ENCODE results near the gene ZDHHC23. TPM values are rescaled to one million over a fixed set of nuclear protein-coding genes. Genes with fewer than 3 reads are reported as not detected.

ZDHHC23 gene
- polyA plus RNA-seq, 1 of the 3 experiments (the other 2 are of a cell fraction), result 3.7 TPM

GRCh38 chr3:113948015-113948917 lies 453 bp downstream of the ZDHHC23 start:
- H3K9me2 ChIP-seq, result no peaks in the 10 kb centered on the region
- ChIA-PET CTCF (no interaction called here), POLR2A (no interaction called here)
- no peaks in the 10 kb centered on the region; a peak in 2 of 4 replicates for H3K4me1 ChIP-seq (ENCODE audit: control insufficient read depth in 1 of 2, insufficient read depth in 2 of 2, low read depth in 1 of 2, low read length in 1 of 2)
- H3K4me2 ChIP-seq, result peak overlapping the region; percentile 86
- no peak overlapping the region for H3K9ac ChIP-seq
- no peaks in the 10 kb centered on the region for H4K20me1 ChIP-seq (ENCODE audit: insufficient read depth)
- no peaks in the 10 kb centered on the region for H3K36me3 ChIP-seq (replicated peaks in 1 of 2; ENCODE audit: control insufficient read depth in 1 of 2, insufficient read depth in 2 of 2, low read length in 1 of 2)
- H3K27me3 ChIP-seq (ENCODE audit: insufficient read depth), result no peaks in the 10 kb centered on the region
- H3K27ac ChIP-seq (ENCODE audit: low read depth in 2 of 2, low read length in 1 of 2), result no peak overlapping the region; a peak in 1 of 4 replicates
- no peak for TF ChIP-seq RAD21 (IDR thresholded peaks at IDR 0.05; ENCODE audit: low read length)
- no peak for TF ChIP-seq SMC3 (IDR thresholded peaks at IDR 0.05; ENCODE audit: low read depth, low read length)
- TF ChIP-seq TEAD4 (IDR thresholded peaks at IDR 0.05; ENCODE audit: borderline replicate concordance, insufficient read depth), result no peak
- no peak for TF ChIP-seq REST (IDR thresholded peaks at IDR 0.05; ENCODE audit: low read depth, low read length)
- TF ChIP-seq GATA2 (CRISPR knock-in tag; IDR thresholded peaks at IDR 0.05), result no peak
- TF ChIP-seq MXI1 (IDR thresholded peaks at IDR 0.05; ENCODE audit: low read depth, low read length), result no peak; the same call in 1 of the 2 replicates
- no peak for TF ChIP-seq EP300 (IDR thresholded peaks at IDR 0.05; ENCODE audit: borderline replicate concordance in 1 of 2, low read depth in 1 of 2, low read length in 1 of 2)
- TF ChIP-seq GABPA (IDR thresholded peaks at IDR 0.05; ENCODE audit: low read depth), result no peak
- TF ChIP-seq SIN3A (IDR thresholded peaks at IDR 0.05; ENCODE audit: borderline replicate concordance, low read depth, low read length), result no peak
- peaks cover 3% of the 10 kb centered on the region for H3F3A ChIP-seq (replicated peaks; ENCODE audit: insufficient read depth)
- H3K4me3 ChIP-seq (ENCODE audit: low read depth in 2 of 2, low read length in 1 of 2), result peak overlapping the region; percentile 75 to 88
- DNase-seq, result peak; percentile 70
- H3K9me3 ChIP-seq, result no peaks in the 10 kb centered on the region
- H2AFZ ChIP-seq (ENCODE audit: low read depth), result peak overlapping the region; percentile 76; the same call in 1 of the 2 replicates
- 32% methylated on average over 20 of the region's 65 CpGs for WGBS (ENCODE audit: low lambda C conversion rate)
- no peaks in the 10 kb centered on the region for H3K79me2 ChIP-seq (ENCODE audit: insufficient read depth)

GRCh38 chr3:113952921-113953320 lies 5.1 kb downstream of the ZDHHC23 start:
- TF ChIP-seq FOXM1 (IDR thresholded peaks at IDR 0.05; ENCODE audit: low read depth) (no peak), MXI1 (IDR thresholded peaks at IDR 0.05; ENCODE audit: low read depth, low read length) (no peak), JUND (IDR thresholded peaks at IDR 0.05) (no peak), TCF12 (IDR thresholded peaks at IDR 0.05) (no peak), EP300 (IDR thresholded peaks at IDR 0.05; ENCODE audit: borderline replicate concordance in 1 of 2, low read depth in 1 of 2, low read length in 1 of 2) (no peak), RXRA (IDR thresholded peaks at IDR 0.05; ENCODE audit: borderline replicate concordance, low read depth) (no peak), RAD21 (IDR thresholded peaks at IDR 0.05; ENCODE audit: low read length) (no peak), MAX (IDR thresholded peaks at IDR 0.05; ENCODE audit: low read depth) (no peak), GABPA (IDR thresholded peaks at IDR 0.05; ENCODE audit: low read depth) (no peak), CHD2 (IDR thresholded peaks at IDR 0.05; ENCODE audit: low read length, partially characterized antibody) (no peak)
- CTCF ChIA-PET, result no interaction called here
- H2AFZ ChIP-seq (ENCODE audit: low read depth), result no peak overlapping the region
- POLR2A ChIA-PET, result no interaction called here
- H3K9me3 ChIP-seq, result no peaks in the 10 kb centered on the region
- H3K27me3 ChIP-seq (ENCODE audit: insufficient read depth), result no peaks in the 10 kb centered on the region
- H3F3A ChIP-seq (replicated peaks; ENCODE audit: insufficient read depth), result peaks cover 3% of the 10 kb centered on the region
- H3K79me2 ChIP-seq (ENCODE audit: insufficient read depth), result no peaks in the 10 kb centered on the region
- no peaks in the 10 kb centered on the region; a peak in 1 of 4 replicates for H3K4me1 ChIP-seq (ENCODE audit: control insufficient read depth in 1 of 2, insufficient read depth in 2 of 2, low read depth in 1 of 2, low read length in 1 of 2)
- peaks cover 3 to 5% of the 10 kb centered on the region in 2 experiments for H3K36me3 ChIP-seq (replicated peaks in 1 of 2; ENCODE audit: control insufficient read depth in 1 of 2, insufficient read depth in 2 of 2, low read length in 1 of 2)
- H3K4me2 ChIP-seq, result no peak overlapping the region
- no peak overlapping the region for H3K4me3 ChIP-seq (ENCODE audit: low read depth in 2 of 2, low read length in 1 of 2)
- no peaks in the 10 kb centered on the region for H4K20me1 ChIP-seq (ENCODE audit: insufficient read depth)
- no peak overlapping the region for H3K9ac ChIP-seq
- no peak overlapping the region for H3K27ac ChIP-seq (ENCODE audit: low read depth in 2 of 2, low read length in 1 of 2)
- DNase-seq, result no peak
- no peaks in the 10 kb centered on the region for H3K9me2 ChIP-seq

All from SK-N-SH (cell line).